GM18511 (cell line): Measurements from ENCODE around the gene EGFL8.

Experiments used
- ATAC-seq: cut with Tn5 transposase; IDR thresholded peaks from one replicate; pipeline ENCODE4 v1.9.1; 2021; ENCODE audit warnings: mild to moderate bottlenecking, moderate library complexity; ENCODE audit not compliant: unreplicated experiment

Gene EGFL8

GRCh38 chr6:32167154-32167760, 2.9 kb downstream of the EGFL8 start:
- no peak for ATAC-seq

- no peak for ATAC-seq
Measured at GRCh38 chr6:32167761-32168262, 3.4 kb downstream of the EGFL8 start.

- ATAC-seq, result no peak
Measured at GRCh38 chr6:32168350-32168749, 4.0 kb downstream of the EGFL8 start.

- ATAC-seq, result no peak
Measured at GRCh38 chr6:32168807-32169591, 4.6 kb downstream of the EGFL8 start.

- ATAC-seq, result no peak
Measured at GRCh38 chr6:32170294-32170693, 5.9 kb downstream of the EGFL8 start.

- ATAC-seq, result no peak
Measured at GRCh38 chr6:32171234-32171633, 6.8 kb downstream of the EGFL8 start.

- ATAC-seq, result no peak
Measured at GRCh38 chr6:32173051-32173727, 8.8 kb downstream of the EGFL8 start.

- ATAC-seq, result no peak
Measured at GRCh38 chr6:32174416-32174815, 10.0 kb downstream of the EGFL8 start.

GRCh38 chr6:32175322-32175710, 10.9 kb downstream of the EGFL8 start:
- ATAC-seq, result no peak

GRCh38 chr6:32175711-32176475, 11.5 kb downstream of the EGFL8 start, which contains the start of gene AGPAT1:
TSS of gene AGPAT1 (minus strand) at chr6:32176084. CDS start at chr6:32171496, 4,588 bp downstream.
- no peak for ATAC-seq

GRCh38 chr6:32176476-32177182, 12.2 kb downstream of the EGFL8 start:
- no peak for ATAC-seq

- no peak for ATAC-seq
Measured at GRCh38 chr6:32177183-32177787, 12.9 kb downstream of the EGFL8 start.

- ATAC-seq, result peak; percentile 83
Measured at GRCh38 chr6:32177788-32178546, 13.6 kb downstream of the EGFL8 start, which contains the start of gene RNF5. TSS of gene RNF5 (plus strand) at chr6:32178405. CDS start at chr6:32178512, 107 bp downstream.

GRCh38 chr6:32178547-32179440, 14.4 kb downstream of the EGFL8 start:
- ATAC-seq, result no peak

- no peak for ATAC-seq
Measured at GRCh38 chr6:32179766-32180405, 15.5 kb downstream of the EGFL8 start.

GRCh38 chr6:32181148-32181702, 16.8 kb downstream of the EGFL8 start:
- no peak for ATAC-seq

GRCh38 chr6:32181915-32182529, 17.6 kb downstream of the EGFL8 start:
- no peak for ATAC-seq
